UCSD-AML1 (cell line): ENCODE data around the gene TUFT1.

Source experiments
- DNase-seq: peaks from one replicate; lab custom pipeline; 2025; ENCODE audit not compliant: unreplicated experiment; lab: John Stamatoyannopoulos, UW

Gene TUFT1

GRCh38 chr1:151536499-151536898 is 3.6 kb upstream of the TUFT1 start:
- DNase-seq = no peak

GRCh38 chr1:151537112-151537511 is 3.0 kb upstream of the TUFT1 start:
- no peak for DNase-seq

GRCh38 chr1:151539321-151540020 is 638 bp upstream of the TUFT1 start:
- peak; percentile 37 for DNase-seq

GRCh38 chr1:151540982-151541377 is 871 bp downstream of the TUFT1 start:
- DNase-seq = peak; percentile 32

GRCh38 chr1:151541752-151542151 is 1.6 kb downstream of the TUFT1 start:
- no peak for DNase-seq

- no peak for DNase-seq
Measured at GRCh38 chr1:151542710-151543129, 2.6 kb downstream of the TUFT1 start.

GRCh38 chr1:151545542-151545941 is 5.4 kb downstream of the TUFT1 start:
- no peak for DNase-seq

- no peak for DNase-seq
Measured at GRCh38 chr1:151546011-151546925, 6.2 kb downstream of the TUFT1 start.

GRCh38 chr1:151547119-151547899 is 7.2 kb downstream of the TUFT1 start:
- no peak for DNase-seq

GRCh38 chr1:151547900-151548230 is 7.8 kb downstream of the TUFT1 start:
- DNase-seq = no peak

GRCh38 chr1:151549199-151549598 is 9.1 kb downstream of the TUFT1 start:
- no peak for DNase-seq

GRCh38 chr1:151553659-151554058 is 13.6 kb downstream of the TUFT1 start:
- DNase-seq = no peak

GRCh38 chr1:151556052-151556451 is 15.9 kb downstream of the TUFT1 start:
- no peak for DNase-seq

GRCh38 chr1:151562661-151563060 is 22.6 kb downstream of the TUFT1 start:
- DNase-seq = no peak

- no peak for DNase-seq
Measured at GRCh38 chr1:151563376-151563775, 23.3 kb downstream of the TUFT1 start.

- DNase-seq = no peak
Measured at GRCh38 chr1:151565502-151566189, 25.5 kb downstream of the TUFT1 start.

- no peak for DNase-seq
Measured at GRCh38 chr1:151568626-151569088, 28.5 kb downstream of the TUFT1 start.

- DNase-seq = no peak
Measured at GRCh38 chr1:151570819-151571218, 30.7 kb downstream of the TUFT1 start.

- DNase-seq = no peak
Measured at GRCh38 chr1:151574575-151575529, 34.7 kb downstream of the TUFT1 start.

GRCh38 chr1:151577173-151577572 is 37.1 kb downstream of the TUFT1 start:
- DNase-seq = no peak
